Fibroblast of lung (primary cell): ENCODE results near the gene DLX6. TPM values are rescaled to one million over a fixed set of nuclear protein-coding genes. Genes with fewer than 3 reads are reported as not detected.

ENCODE experiments used
- DNase-seq, 2 donors: peaks; one replicate each; pipeline versions ENCODE4 v3.0.0 to v3.0.0-alpha.2; 2010; ENCODE audit warnings: low read depth in 2 of 2
- H2AFZ ChIP-seq: 2 replicates; pipeline ENCODE4 v1.5.1; 2012; ENCODE audit warnings: low read length, control low read depth, inconsistent platforms
- H3K27ac ChIP-seq: 2 replicates; pipeline ENCODE4 v1.5.1; 2011; ENCODE audit warnings: low read length, control low read depth; ENCODE audit not compliant: insufficient read depth
- H3K27me3 ChIP-seq: 2 replicates; pipeline ENCODE4 v1.5.1; 2011; ENCODE audit warnings: mild to moderate bottlenecking, low read length; ENCODE audit not compliant: control insufficient read depth, insufficient read depth
- H3K36me3 ChIP-seq: 2 replicates; pipeline ENCODE4 v1.5.1; 2011; ENCODE audit warnings: low read length; ENCODE audit not compliant: control insufficient read depth, insufficient read depth
- H3K4me1 ChIP-seq: 2 replicates; pipeline ENCODE4 v1.5.1; 2011; ENCODE audit warnings: low read length; ENCODE audit not compliant: control insufficient read depth, insufficient read depth; ENCODE audit errors: extremely low read depth
- H3K4me2 ChIP-seq: 2 replicates; pipeline ENCODE4 v1.5.1; 2011; ENCODE audit warnings: low read length, control low read depth; ENCODE audit not compliant: insufficient read depth; ENCODE audit errors: extremely low read depth
- H3K4me3 ChIP-seq, 4 experiments: fragments of 200-600 bp in 1 of 4; sonication (generic) in 1 of 4; replicated peaks in 1 of 4; 2 replicates each; pipeline ENCODE4 v1.5.1; 2011 to 2016; ENCODE audit warnings: low read length in 4 of 4, low read depth in 3 of 4, mild to moderate bottlenecking in 3 of 4, control low read depth in 2 of 4, inconsistent platforms in 1 of 4, mixed read lengths in 1 of 4; ENCODE audit not compliant: insufficient read depth in 1 of 4; ENCODE audit errors: control extremely low read depth in 1 of 4
- H3K79me2 ChIP-seq: 2 replicates; pipeline ENCODE4 v1.5.1; 2012; ENCODE audit warnings: mild to moderate bottlenecking, low read length, inconsistent platforms; ENCODE audit not compliant: control insufficient read depth, insufficient read depth
- H3K9ac ChIP-seq: 2 replicates; pipeline ENCODE4 v1.5.1; 2011; ENCODE audit warnings: mild to moderate bottlenecking, low read length, control low read depth; ENCODE audit not compliant: insufficient read depth
- H3K9me3 ChIP-seq: 2 replicates; pipeline ENCODE4 v1.5.1; 2012; ENCODE audit warnings: low read depth, low read length; ENCODE audit not compliant: control insufficient read depth, insufficient read depth
- H4K20me1 ChIP-seq: 2 replicates; pipeline ENCODE4 v1.5.1; 2011; ENCODE audit warnings: low read length; ENCODE audit not compliant: control insufficient read depth, insufficient read depth; ENCODE audit errors: extremely low read depth
- EZH2 ChIP-seq: IDR thresholded peaks from 2 replicates; pipeline ENCODE4 v1.5.1; 2012; ENCODE audit warnings: low read length, control low read depth, mild to moderate bottlenecking; ENCODE audit errors: missing control alignments
- polyA plus RNA-seq, 2 donors: library from polyadenylated mRNA; depleted of rRNA in 1 of 2; stranded (reverse) in 1 of 2; unstranded in 1 of 2; fragments of >200 nt; gene quantifications; 2 replicates each; pipeline ENCODE4 v1.2.1, GENCODE V29; 2011 to 2012; ENCODE audit warnings: missing spikeins in 1 of 2
- total RNA-seq: library from RNA; depleted of rRNA; stranded (reverse); fragments of >200 nt; gene quantifications from 2 replicates; pipeline ENCODE4 v1.2.1, GENCODE V29; 2014
- TF ChIP-seq, protein P1 (sequence below), 2 donors: IDR thresholded peaks in 1 of 2; conservative IDR thresholded peaks in 1 of 2; 1 replicate in 1 of 2; 2 replicates in 1 of 2; pipeline ENCODE4 v1.5.1; 2011 to 2012; ENCODE audit warnings: low read length in 2 of 2, control low read depth in 1 of 2, inconsistent platforms in 1 of 2, low read depth in 1 of 2, mild to moderate bottlenecking in 1 of 2

Gene DLX6
- total and polyA plus RNA-seq, 2 donors (not counting 1 experiment from before 2014, with no cell fraction given), result under 0.01 TPM; not detected in 1

GRCh38 chr7:97014145-97014750 is 8.9 kb downstream of the DLX6 start:
- no peak overlapping the region for H2AFZ ChIP-seq
- TF ChIP-seq, protein P1, sequence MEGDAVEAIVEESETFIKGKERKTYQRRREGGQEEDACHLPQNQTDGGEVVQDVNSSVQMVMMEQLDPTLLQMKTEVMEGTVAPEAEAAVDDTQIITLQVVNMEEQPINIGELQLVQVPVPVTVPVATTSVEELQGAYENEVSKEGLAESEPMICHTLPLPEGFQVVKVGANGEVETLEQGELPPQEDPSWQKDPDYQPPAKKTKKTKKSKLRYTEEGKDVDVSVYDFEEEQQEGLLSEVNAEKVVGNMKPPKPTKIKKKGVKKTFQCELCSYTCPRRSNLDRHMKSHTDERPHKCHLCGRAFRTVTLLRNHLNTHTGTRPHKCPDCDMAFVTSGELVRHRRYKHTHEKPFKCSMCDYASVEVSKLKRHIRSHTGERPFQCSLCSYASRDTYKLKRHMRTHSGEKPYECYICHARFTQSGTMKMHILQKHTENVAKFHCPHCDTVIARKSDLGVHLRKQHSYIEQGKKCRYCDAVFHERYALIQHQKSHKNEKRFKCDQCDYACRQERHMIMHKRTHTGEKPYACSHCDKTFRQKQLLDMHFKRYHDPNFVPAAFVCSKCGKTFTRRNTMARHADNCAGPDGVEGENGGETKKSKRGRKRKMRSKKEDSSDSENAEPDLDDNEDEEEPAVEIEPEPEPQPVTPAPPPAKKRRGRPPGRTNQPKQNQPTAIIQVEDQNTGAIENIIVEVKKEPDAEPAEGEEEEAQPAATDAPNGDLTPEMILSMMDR (conservative IDR thresholded peaks at IDR 0.05 in 1 of 2, IDR thresholded peaks at IDR 0.05 in 1 of 2; ENCODE audit: low read depth in 1 of 2, low read length in 2 of 2), result no peak
- peak; percentile 27 for TF ChIP-seq EZH2

GRCh38 chr7:97015279-97015678 is 9.9 kb downstream of the DLX6 start:
- no peak overlapping the region for H3K4me3 ChIP-seq
- H3K4me2 ChIP-seq, result no peak overlapping the region
- no peaks in the 10 kb centered on the region for H3K36me3 ChIP-seq
- TF ChIP-seq EZH2, result no peak
- TF ChIP-seq, protein P1 (conservative IDR thresholded peaks at IDR 0.05 in 1 of 2, IDR thresholded peaks at IDR 0.05 in 1 of 2; ENCODE audit: low read depth in 1 of 2, low read length in 2 of 2), result no peak
- no peak overlapping the region for H2AFZ ChIP-seq
- no peaks in the 10 kb centered on the region for H4K20me1 ChIP-seq
- H3K79me2 ChIP-seq, result no peaks in the 10 kb centered on the region
- H3K27me3 ChIP-seq, result peaks cover 52% of the 10 kb centered on the region
- no peaks in the 10 kb centered on the region for H3K9me3 ChIP-seq
- H3K27ac ChIP-seq, result no peak overlapping the region
- no peak for DNase-seq
- H3K4me1 ChIP-seq, result no peaks in the 10 kb centered on the region
- H3K9ac ChIP-seq, result no peak overlapping the region

More at GRCh38 chr7:97014145-97014750, 8.9 kb downstream of the DLX6 start:
- Histone ChIP-seq H3K4me2 (no peak overlapping the region), H3K4me3 (no peak overlapping the region), H4K20me1 (no peaks in the 10 kb centered on the region), H3K9me3 (no peaks in the 10 kb centered on the region), H3K9ac (no peak overlapping the region), H3K36me3 (no peaks in the 10 kb centered on the region), H3K4me1 (no peaks in the 10 kb centered on the region), H3K79me2 (no peaks in the 10 kb centered on the region), H3K27me3 (peaks cover 58% of the 10 kb centered on the region), H3K27ac (no peak overlapping the region)
- DNase-seq, result no peak

DNA sequence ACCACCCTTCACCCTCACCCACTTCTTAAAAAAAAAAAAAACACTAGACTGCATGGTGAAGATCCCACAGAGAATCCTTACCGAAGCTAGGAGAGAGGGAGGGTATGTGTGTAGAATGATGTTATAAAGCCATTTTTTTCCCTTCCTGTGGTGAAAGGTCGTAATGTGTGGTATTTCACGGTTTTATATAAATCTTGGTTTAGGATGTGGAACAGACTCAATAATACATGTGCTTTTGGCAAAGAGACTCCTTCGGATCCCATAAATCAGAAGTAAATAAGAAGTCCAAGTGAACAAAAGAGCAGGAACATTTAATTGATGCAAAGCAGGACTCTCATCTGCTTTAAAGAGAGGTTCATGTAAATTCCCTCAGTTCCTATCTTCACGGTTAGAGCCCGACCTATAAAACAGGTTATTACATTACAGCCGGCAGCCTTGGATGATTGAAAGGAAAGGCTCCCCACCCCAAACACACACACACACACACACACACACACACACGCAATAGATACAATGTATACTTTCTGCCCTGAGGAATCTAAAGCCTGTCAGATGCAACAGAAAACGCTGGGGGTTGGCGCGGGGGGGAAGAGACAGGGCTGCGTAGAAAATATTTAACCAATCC is 10.5 kb downstream of the DLX6 start:
- no peak overlapping the region for H3K4me2 ChIP-seq
- no peak overlapping the region for H3K4me3 ChIP-seq

More for the DNA sequence above, 10.5 kb downstream of the DLX6 start:
- no peak for TF ChIP-seq EZH2
- TF ChIP-seq, protein P1 (conservative IDR thresholded peaks at IDR 0.05 in 1 of 2, IDR thresholded peaks at IDR 0.05 in 1 of 2; ENCODE audit: low read depth in 1 of 2, low read length in 2 of 2), result no peak
- Histone ChIP-seq H4K20me1 (no peaks in the 10 kb centered on the region), H3K9me3 (no peaks in the 10 kb centered on the region), H3K4me1 (no peaks in the 10 kb centered on the region), H3K27ac (no peak overlapping the region), H3K9ac (no peak overlapping the region), H2AFZ (no peak overlapping the region), H3K79me2 (no peaks in the 10 kb centered on the region), H3K27me3 (peaks cover 51% of the 10 kb centered on the region), H3K36me3 (no peaks in the 10 kb centered on the region)
- no peak for DNase-seq
